Thyroid gland (tissue), 4 donors: ENCODE results near the gene PAM16. TPM values are rescaled to one million over a fixed set of nuclear protein-coding genes. Genes with fewer than 3 reads are reported as not detected.
A peak's percentile ranks its signal among the peaks of the same experiment; 100 is the strongest.

Experiments used
- DNase-seq, 2 donors: peaks; one replicate each; pipeline ENCODE4 v3.0.0-alpha.2; 2019
- H3K27ac ChIP-seq, 3 donors: fragments of 200-600 bp; sonication (generic); 1 replicate in 2 of 3; 2 replicates in 1 of 3; pipeline ENCODE4 v1.5.1; 2016 to 2019; ENCODE audit warnings: mild to moderate bottlenecking in 1 of 3, moderate library complexity in 1 of 3
- H3K27me3 ChIP-seq: fragments of 200-600 bp; sonication (generic); one replicate; pipeline ENCODE4 v1.5.1; 2019
- H3K36me3 ChIP-seq, 2 donors: fragments of 200-600 bp; sonication (generic); one replicate each; pipeline ENCODE4 v1.5.1; 2016 to 2019
- H3K4me1 ChIP-seq, 2 donors: fragments of 200-600 bp; sonication (generic); one replicate each; pipeline ENCODE4 v1.5.1; 2017 to 2019
- H3K4me3 ChIP-seq, 3 donors: fragments of 200-600 bp; sonication (generic); replicated peaks in 1 of 3; 1 replicate in 2 of 3; 2 replicates in 1 of 3; pipeline ENCODE4 v1.5.1; 2016; ENCODE audit warnings: mild to moderate bottlenecking in 1 of 3
- H3K9me3 ChIP-seq: fragments of 200-600 bp; sonication (generic); one replicate; pipeline ENCODE4 v1.5.1; 2017
- CTCF ChIP-seq, 6 experiments: fragments of 200-600 bp in 3 of 6; fragments of 450-650 bp in 3 of 6; sonication (generic) in 3 of 6; IDR thresholded peaks; one replicate each; pipeline ENCODE4 v1.5.1; 2016 to 2019; ENCODE audit warnings: antibody characterized with exemption in 6 of 6, mild to moderate bottlenecking in 2 of 6, inconsistent platforms in 1 of 6, moderate library complexity in 1 of 6
- POLR2A ChIP-seq, 2 donors: fragments of 450-650 bp; IDR thresholded peaks; one replicate each; pipeline ENCODE4 v1.6.1; 2017; ENCODE audit warnings: antibody characterized with exemption in 2 of 2, mild to moderate bottlenecking in 2 of 2, moderate library complexity in 1 of 2
- WGBS, 2 donors: methylation state at CpG; one replicate each; pipeline ENCODE4 v1.1.5; 2017; 5-methylcytosine and 5-hydroxymethylcytosine counted together
- intact Hi-C: fragments of 100-400 bp; cut with DNase I; formaldehyde crosslinking; loops from one replicate; pipeline ENCODE4 v1.15.1; 2023
- total RNA-seq, 4 donors: library from RNA; depleted of rRNA; stranded (reverse); fragments of >200 nt; gene quantifications; one replicate each; pipeline ENCODE4 v1.2.3, GENCODE V29; 2016

Gene PAM16
- total RNA-seq, 4 donors from 2014 or later = 5.6 to 60.2 (median 27.3) TPM

GRCh38 chr16:4328046-4328781 lies 22.9 kb downstream of the PAM16 start:
- Histone ChIP-seq H3K4me3 (peak overlapping the region in 2 of 3 donors; percentile 29 to 36), H3K27me3 (no peaks in the 10 kb centered on the region), H3K27ac (peak overlapping the region; percentile 34 to 88 (median 80)), H3K36me3 (peaks cover 0 to 4% of the 10 kb centered on the region in 2 donors), H3K4me1 (peaks cover 41 to 62% of the 10 kb centered on the region in 2 donors), H3K9me3 (no peaks in the 10 kb centered on the region)
- 41 to 71% methylated on average over 5 of the region's 30 CpGs for WGBS, 2 donors
- intact Hi-C loops = loop anchor here (2.0 kb wide), 1 partner anchor 39 kb away; no protein-coding TSS in a partner anchor
- TF ChIP-seq POLR2A (IDR thresholded peaks at IDR 0.05) = peak in 1 of 2 donors; percentile 40
- TF ChIP-seq CTCF (IDR thresholded peaks at IDR 0.05) = peak; percentile 31 to 72 (median 62)
- DNase-seq = peak; percentile 90 to 92

GRCh38 chr16:4327386-4328045 lies 23.6 kb downstream of the PAM16 start:
- Histone ChIP-seq H3K9me3 (no peaks in the 10 kb centered on the region), H3K27ac (peak overlapping the region; percentile 34 to 88 (median 80)), H3K4me1 (peaks cover 48 to 69% of the 10 kb centered on the region in 2 donors), H3K27me3 (no peaks in the 10 kb centered on the region), H3K36me3 (peaks cover 0 to 4% of the 10 kb centered on the region in 2 donors), H3K4me3 (peak overlapping the region in 2 of 3 donors; percentile 29 to 36)
- WGBS, 2 donors = 0 to 24% methylated on average over 2 to 3 of the region's 57 CpGs
- intact Hi-C loops = loop anchor here (2.0 kb wide), 1 partner anchor 39 kb away; no protein-coding TSS in a partner anchor
- peak; percentile 44 to 49 for DNase-seq
- TF ChIP-seq POLR2A (IDR thresholded peaks at IDR 0.05) = no peak
- TF ChIP-seq CTCF (IDR thresholded peaks at IDR 0.05) = no peak

- no peaks in the 10 kb centered on the region for H3K36me3 ChIP-seq
- no peaks in the 10 kb centered on the region for H3K27me3 ChIP-seq
- TF ChIP-seq CTCF (IDR thresholded peaks at IDR 0.05) (no peak), POLR2A (IDR thresholded peaks at IDR 0.05) (no peak)
- H3K27ac ChIP-seq = peak overlapping the region; percentile 81 to 95 (median 93)
- intact Hi-C loops = no loop called here
- H3K4me1 ChIP-seq = peaks cover 62 to 87% of the 10 kb centered on the region in 2 donors
- WGBS, 2 donors = 85 to 87% methylated on average over 5 to 6 of the region's 6 CpGs
- no peak for DNase-seq
- H3K9me3 ChIP-seq = no peaks in the 10 kb centered on the region
- no peak overlapping the region for H3K4me3 ChIP-seq
Measured at GRCh38 chr16:4325253-4325758, 25.8 kb downstream of the PAM16 start.

GRCh38 chr16:4324492-4325252 lies 26.4 kb downstream of the PAM16 start:
- 69 to 80% methylated on average over 17 to 19 of the region's 22 CpGs for WGBS, 2 donors
- intact Hi-C loops = no loop called here
- TF ChIP-seq POLR2A (IDR thresholded peaks at IDR 0.05) (no peak), CTCF (IDR thresholded peaks at IDR 0.05) (no peak)
- Histone ChIP-seq H3K4me3 (no peak overlapping the region), H3K36me3 (no peaks in the 10 kb centered on the region), H3K4me1 (peaks cover 68 to 91% of the 10 kb centered on the region in 2 donors), H3K27ac (peak overlapping the region; percentile 81 to 95 (median 93)), H3K27me3 (no peaks in the 10 kb centered on the region), H3K9me3 (no peaks in the 10 kb centered on the region)
- DNase-seq = no peak
